ENCODE measurements around the gene GINS3. TPM values are rescaled to one million over a fixed set of nuclear protein-coding genes. Genes with fewer than 3 reads are reported as not detected.
"Not testable (repeated sequence)": the region's sequence is repeated elsewhere in the genome, so short reads cannot be mapped to it uniquely, and the experiment has no call there.

Gene GINS3
- total RNA-seq, 1 donor from 2014 or later: 5.6 TPM

DNA sequence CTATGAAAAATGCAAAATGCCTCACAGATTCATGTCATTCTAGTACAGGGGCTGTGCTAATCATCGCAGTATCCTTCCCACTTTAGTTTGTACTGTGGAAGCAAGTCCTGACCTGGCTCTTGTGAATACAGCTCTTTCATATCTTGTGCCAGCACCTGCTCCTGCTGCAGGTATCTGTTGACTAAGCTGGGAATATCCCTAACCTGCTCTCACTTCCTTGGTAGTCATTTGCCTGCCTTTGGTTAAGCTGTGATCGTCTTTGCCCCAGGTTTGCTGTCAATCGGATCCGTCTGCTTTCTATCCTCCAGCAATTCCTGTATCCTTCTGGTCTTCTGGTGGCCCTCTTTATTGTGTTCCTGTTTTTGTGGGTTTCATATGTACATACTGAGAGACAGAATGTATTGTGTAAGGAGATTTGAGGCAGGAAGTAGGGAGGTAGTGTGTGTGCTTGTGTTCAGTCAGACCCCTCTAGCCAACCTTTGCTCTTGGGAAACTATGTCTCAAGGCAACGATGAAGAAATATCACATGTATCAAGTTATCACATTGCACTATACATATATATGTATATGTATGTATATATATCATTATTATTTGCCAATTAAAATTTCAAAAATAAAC, 7.7 kb upstream of the GINS3 start:
- intact Hi-C loops (cut with DNase I): no loop called here
- ATAC-seq (ENCODE audit: poor library complexity): no peak
- DNase-seq: no peak

DNA sequence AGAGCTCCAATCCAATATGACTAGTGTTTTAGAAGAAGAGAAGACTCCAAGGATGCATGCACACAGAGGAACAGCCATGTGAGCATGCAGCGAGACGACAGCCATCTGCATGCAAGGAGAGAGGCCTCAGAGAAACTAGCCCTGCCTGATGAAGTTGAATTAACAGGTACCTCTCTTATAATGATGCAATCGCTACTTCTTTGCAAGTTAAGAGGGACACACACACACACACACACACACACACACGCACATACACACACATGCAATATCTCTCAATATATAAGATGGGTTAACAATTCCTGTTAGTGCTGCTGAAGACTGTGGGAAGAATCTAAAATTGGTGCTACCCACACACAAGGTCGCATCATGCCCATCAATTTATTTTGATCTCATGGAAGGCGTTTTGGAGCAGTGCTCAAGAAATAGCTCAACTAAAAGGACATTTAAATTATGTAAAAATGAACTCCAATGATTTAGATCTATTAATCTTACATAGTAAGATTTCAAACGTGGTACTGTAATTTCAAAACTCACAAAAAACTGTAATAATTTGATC, 7.0 kb upstream of the GINS3 start:
- intact Hi-C loops (cut with DNase I): no loop called here
- ATAC-seq (ENCODE audit: poor library complexity): no peak

GRCh38 chr16:58389724-58390123, 2.5 kb upstream of the GINS3 start:
- intact Hi-C loops (cut with DNase I): no loop called here
- ATAC-seq (ENCODE audit: poor library complexity): no peak

More for the DNA sequence above, 7.0 kb upstream of the GINS3 start:
- DNase-seq: no peak

GRCh38 chr16:58393138-58393504, 850 bp downstream of the GINS3 start:
- ATAC-seq (ENCODE audit: poor library complexity) (peak; percentile 8), DNase-seq (no peak)
- intact Hi-C loops (cut with DNase I): no loop called here

More at GRCh38 chr16:58389724-58390123, 2.5 kb upstream of the GINS3 start:
- no peak for DNase-seq

- intact Hi-C loops (cut with DNase I); ATAC-seq (ENCODE audit: poor library complexity); DNase-seq: not testable (repeated sequence)
These were observed 4.6 kb downstream of the GINS3 start for GRCh38 chr16:58396897-58397296.

- intact Hi-C loops (cut with DNase I): no loop called here
- DNase-seq: no peak
- no peak for ATAC-seq (ENCODE audit: poor library complexity)
These were observed 7.7 kb downstream of the GINS3 start for GRCh38 chr16:58399718-58400633.

GRCh38 chr16:58401305-58401704, 9.0 kb downstream of the GINS3 start:
- ATAC-seq (ENCODE audit: poor library complexity); intact Hi-C loops (cut with DNase I); DNase-seq: not testable (repeated sequence)

- DNase-seq (no peak), ATAC-seq (ENCODE audit: poor library complexity) (no peak)
- intact Hi-C loops (cut with DNase I): no loop called here
These were observed 10.5 kb downstream of the GINS3 start for GRCh38 chr16:58402796-58403195.

DNA sequence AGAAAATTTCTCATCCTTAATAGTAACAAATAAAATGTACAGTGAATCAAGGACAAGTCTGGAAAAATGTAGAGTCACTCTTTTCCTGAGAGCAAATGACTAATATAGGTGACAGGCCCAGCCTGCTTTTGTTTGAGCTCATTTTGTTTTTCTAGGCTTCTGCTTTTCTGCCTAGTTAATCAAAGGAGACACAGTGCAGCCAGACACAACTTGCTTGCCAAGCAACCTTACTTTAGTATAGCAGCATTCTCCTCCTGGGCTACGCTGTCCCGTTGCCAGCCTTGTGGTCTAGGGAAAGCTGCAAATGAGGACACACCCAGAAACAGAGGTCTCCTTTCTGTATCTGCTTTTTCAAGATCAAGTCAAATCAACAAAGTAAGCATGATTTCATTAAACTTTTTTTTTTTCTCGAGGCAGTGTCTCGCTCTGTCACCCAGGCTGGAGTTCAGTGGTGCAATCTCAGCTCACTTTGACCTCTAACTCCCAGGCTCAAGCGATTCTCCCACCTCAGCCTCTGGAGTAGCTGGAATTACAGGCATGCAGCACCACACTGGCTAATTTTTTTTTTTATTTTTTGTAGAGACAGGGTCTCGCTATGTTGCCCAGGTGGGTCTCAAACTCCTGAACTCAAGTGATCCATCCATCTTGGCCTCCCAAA, 17.2 kb downstream of the GINS3 start:
- intact Hi-C loops (cut with DNase I): no loop called here
- peak; percentile 77 for DNase-seq
- ATAC-seq (ENCODE audit: poor library complexity): peak; percentile 67

DNA sequence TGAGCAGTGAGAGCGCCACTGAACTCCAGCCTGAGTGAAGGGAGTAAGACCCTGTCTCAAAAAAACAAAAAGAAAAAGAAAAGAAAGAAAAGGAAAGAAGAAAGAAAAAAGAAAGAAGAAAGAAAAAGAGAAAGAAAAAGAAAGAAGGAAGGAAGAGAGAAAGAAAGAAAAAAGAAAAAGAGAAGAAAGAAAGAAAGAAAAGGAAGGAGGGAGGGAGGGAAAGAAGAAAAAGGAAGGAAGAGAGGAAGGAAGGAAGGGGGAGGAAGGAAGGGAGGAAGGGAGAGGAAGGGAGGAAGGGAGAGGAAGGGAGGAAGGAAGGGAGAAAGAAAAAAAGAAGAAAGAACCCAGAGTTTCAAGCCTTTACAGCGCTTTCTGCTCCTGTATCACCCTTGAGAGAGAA, 19.1 kb downstream of the GINS3 start:
- ATAC-seq (ENCODE audit: poor library complexity) (no peak), DNase-seq (no peak)
- intact Hi-C loops (cut with DNase I): loop anchor here (10.0 kb wide), 1 partner anchor 73 kb away; no protein-coding TSS in a partner anchor

GRCh38 chr16:58411736-58412614, 19.7 kb downstream of the GINS3 start:
- intact Hi-C loops (cut with DNase I): loop anchor here (10.0 kb wide), 1 partner anchor 73 kb away; no protein-coding TSS in a partner anchor
- peak; percentile 69 for ATAC-seq (ENCODE audit: poor library complexity)

DNA sequence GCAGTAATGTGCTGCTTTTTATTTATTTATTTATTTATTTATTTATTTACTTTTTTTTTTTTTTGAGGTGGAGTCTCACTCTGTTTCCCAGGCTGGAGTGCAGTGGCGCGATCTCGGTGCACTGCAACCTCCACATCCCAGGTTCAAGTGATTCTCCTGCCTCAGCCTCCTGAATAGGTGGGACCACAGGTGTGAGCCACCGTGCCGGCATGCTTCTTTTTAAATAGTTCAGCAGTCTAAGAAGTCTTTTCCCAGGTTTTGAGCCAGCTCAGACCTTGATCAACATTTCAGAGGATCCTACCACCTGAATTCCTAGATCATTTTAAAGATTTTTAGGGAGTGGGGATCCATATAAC, 20.3 kb downstream of the GINS3 start:
- DNase-seq; ATAC-seq (ENCODE audit: poor library complexity): not testable (repeated sequence)
- intact Hi-C loops (cut with DNase I): loop anchor here (10.0 kb wide), 1 partner anchor 72 kb away; no protein-coding TSS in a partner anchor

More at GRCh38 chr16:58411736-58412614, 19.7 kb downstream of the GINS3 start:
- no peak for DNase-seq

DNA sequence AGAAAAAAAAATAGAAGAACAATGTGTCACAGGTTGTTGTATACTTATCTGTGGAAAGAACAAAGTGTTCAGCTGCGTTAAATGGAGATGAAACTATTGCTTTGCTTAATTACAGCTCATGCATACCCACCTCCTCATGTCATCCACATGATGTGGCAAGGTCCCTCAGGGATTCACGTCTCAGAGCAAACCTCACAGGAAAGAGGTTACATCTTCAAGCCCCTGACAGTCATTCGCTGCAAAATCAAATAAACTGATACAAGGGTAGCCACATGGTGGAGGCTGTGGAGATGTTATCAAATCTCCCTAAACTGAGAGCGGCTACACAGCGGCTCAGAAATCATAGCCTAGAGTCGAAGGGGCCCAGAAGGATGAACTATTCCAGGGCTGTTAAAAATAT, 21.1 kb downstream of the GINS3 start:
- DNase-seq: no peak
- no peak for ATAC-seq (ENCODE audit: poor library complexity)
- intact Hi-C loops (cut with DNase I): loop anchor here (10.0 kb wide), 1 partner anchor 71 kb away; no protein-coding TSS in a partner anchor

- ATAC-seq (ENCODE audit: poor library complexity) (peak; percentile 40), DNase-seq (no peak)
- intact Hi-C loops (cut with DNase I): loop anchor here (5.0 to 10.0 kb wide), 2 partner anchors 68 to 70 kb away; no protein-coding TSS in a partner anchor
These were observed 22.7 kb downstream of the GINS3 start for GRCh38 chr16:58415003-58415402.

- ATAC-seq (ENCODE audit: poor library complexity); DNase-seq: not testable (repeated sequence)
- intact Hi-C loops (cut with DNase I): loop anchor here (5.0 to 10.0 kb wide), 2 partner anchors 69 kb away; no protein-coding TSS in a partner anchor
These were observed 23.7 kb downstream of the GINS3 start for GRCh38 chr16:58415961-58416360.

DNA sequence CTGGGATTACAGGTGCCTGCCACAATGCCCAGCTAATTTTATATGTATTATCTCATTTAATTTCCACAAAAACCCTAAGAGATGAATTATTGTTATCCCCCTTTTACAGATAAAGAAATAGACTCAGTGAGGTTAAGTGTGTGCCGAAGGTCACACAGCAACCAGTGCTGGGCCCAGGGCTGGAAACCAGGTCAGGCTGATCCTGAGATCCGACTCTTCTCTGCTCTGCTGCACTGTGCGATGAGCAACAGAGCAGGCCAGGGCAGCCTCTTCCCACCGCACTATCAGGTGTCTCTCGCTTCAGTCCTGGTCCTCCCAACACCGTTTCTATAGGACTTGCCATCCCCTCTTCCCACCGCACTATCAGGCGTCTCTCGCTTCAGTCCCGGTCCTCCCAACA, 24.8 kb downstream of the GINS3 start:
- intact Hi-C loops (cut with DNase I): loop anchor here (5.0 to 10.0 kb wide), 2 partner anchors 68 to 70 kb away; no protein-coding TSS in a partner anchor
- no peak for DNase-seq
- no peak for ATAC-seq (ENCODE audit: poor library complexity)

DNA sequence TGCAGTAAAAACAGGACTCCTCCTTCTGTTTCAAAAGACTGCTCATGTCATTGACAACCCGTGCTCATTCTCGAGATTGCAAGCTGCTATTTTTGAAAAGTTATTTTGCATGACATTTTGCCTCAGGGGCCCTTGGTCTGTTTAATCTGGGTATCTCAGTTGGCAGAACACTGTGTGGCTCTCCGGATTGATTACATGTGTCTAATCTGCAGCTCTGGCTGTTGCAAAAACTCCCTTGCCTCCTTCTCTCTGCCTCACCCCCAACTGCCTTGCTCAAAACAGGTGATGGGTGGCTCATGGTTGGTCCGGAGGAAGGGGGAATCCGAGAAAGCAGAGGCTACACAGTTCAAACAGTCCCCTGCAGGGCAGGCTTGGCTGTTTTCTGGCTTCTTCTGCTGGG, 25.3 kb downstream of the GINS3 start:
- DNase-seq (no peak), ATAC-seq (ENCODE audit: poor library complexity) (peak; percentile 66)
- intact Hi-C loops (cut with DNase I): loop anchor here (5.0 to 10.0 kb wide), 2 partner anchors 67 to 70 kb away; no protein-coding TSS in a partner anchor

DNA sequence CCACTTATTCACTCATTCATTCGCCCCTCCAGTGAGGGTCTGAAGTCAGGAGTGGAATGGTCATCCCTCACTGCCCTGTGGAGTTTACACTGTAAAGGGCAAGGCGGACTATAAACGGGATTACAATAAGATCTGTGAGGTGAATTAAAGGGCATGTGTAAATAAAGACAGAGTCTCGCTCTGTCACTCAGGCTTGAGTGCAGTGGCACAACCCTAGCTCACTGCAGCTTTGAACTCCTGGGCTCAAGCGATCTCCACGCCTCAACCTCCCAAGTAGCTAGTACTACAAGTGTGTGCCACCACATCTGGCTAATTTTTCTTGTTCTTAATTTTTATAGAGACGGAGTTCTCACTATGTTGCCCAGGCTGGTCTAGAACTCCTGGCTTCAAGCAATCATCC, 25.8 kb downstream of the GINS3 start:
- ATAC-seq (ENCODE audit: poor library complexity): peak; percentile 1
- intact Hi-C loops (cut with DNase I): loop anchor here (5.0 to 10.0 kb wide), 2 partner anchors 67 to 71 kb away; no protein-coding TSS in a partner anchor

More for the DNA sequence above, 25.8 kb downstream of the GINS3 start:
- no peak for DNase-seq

All from Right ventricle myocardium superior (tissue), 1 donor.